ENCODE data around the gene GSG1L2.

The GSG1L2 gene

GRCh38 chr17:9821921-9822320 is at the start of gene GSG1L2:
GSG1L2 (minus strand) TSS chr17:9822079; CDS start chr17:9822071, 8 bp downstream.
- ATAC-seq, result no peak
- TF ChIP-seq ZFP3 (CRISPR knock-in tag; IDR thresholded peaks at IDR 0.05) (no peak), ZFP30 (CRISPR knock-in tag; IDR thresholded peaks at IDR 0.05) (no peak), ESRRG (CRISPR knock-in tag; IDR thresholded peaks at IDR 0.05) (no peak), PATZ1 (CRISPR knock-in tag; IDR thresholded peaks at IDR 0.05; ENCODE audit: borderline replicate concordance) (no peak), BACH2 (CRISPR knock-in tag; IDR thresholded peaks at IDR 0.05; ENCODE audit: borderline replicate concordance) (no peak), CSRNP3 (CRISPR knock-in tag; IDR thresholded peaks at IDR 0.05) (no peak), ZNF70 (CRISPR knock-in tag; IDR thresholded peaks at IDR 0.05) (no peak), ZNF565 (CRISPR knock-in tag; conservative IDR thresholded peaks at IDR 0.05; ENCODE audit: low read depth) (no peak), SNAI2 (CRISPR knock-in tag; IDR thresholded peaks at IDR 0.05) (no peak), GLIS3 (CRISPR knock-in tag; IDR thresholded peaks at IDR 0.05) (no peak), ZNF8 (CRISPR knock-in tag; IDR thresholded peaks at IDR 0.05) (no peak), TCF4 (CRISPR knock-in tag; IDR thresholded peaks at IDR 0.05; ENCODE audit: borderline replicate concordance) (no peak), ARNTL (CRISPR knock-in tag; IDR thresholded peaks at IDR 0.05; ENCODE audit: borderline replicate concordance, low read depth) (no peak)

DNA sequence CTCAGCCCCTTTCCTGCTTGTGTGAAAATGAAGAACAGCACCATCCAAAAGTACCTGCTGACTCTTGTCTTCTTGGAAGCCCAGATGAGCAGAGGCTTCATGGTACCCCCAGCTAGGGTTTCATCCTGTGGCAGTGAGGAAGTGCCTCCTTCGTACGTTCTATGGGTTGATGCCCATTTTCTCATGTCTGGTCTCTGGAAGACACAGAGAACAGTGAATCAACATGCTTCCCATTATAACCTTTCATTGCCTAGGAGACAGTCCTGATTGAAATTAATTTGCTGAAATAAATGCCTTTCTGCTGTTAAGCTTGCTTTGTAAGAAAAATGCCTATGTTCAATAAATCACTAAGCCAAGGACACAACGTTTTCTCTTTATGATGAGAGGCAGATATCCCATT is 46.7 kb upstream of the GSG1L2 start:
- TF ChIP-seq CSDC2 (CRISPR knock-in tag; IDR thresholded peaks at IDR 0.05) (no peak), SNAI2 (CRISPR knock-in tag; IDR thresholded peaks at IDR 0.05) (no peak), PPARA (CRISPR knock-in tag; IDR thresholded peaks at IDR 0.05; ENCODE audit: borderline replicate concordance) (no peak), TOX (CRISPR knock-in tag; IDR thresholded peaks at IDR 0.05; ENCODE audit: borderline replicate concordance) (no peak), ISL1 (CRISPR knock-in tag; IDR thresholded peaks at IDR 0.05) (no peak), ESRRG (CRISPR knock-in tag; IDR thresholded peaks at IDR 0.05) (no peak), POU6F1 (CRISPR knock-in tag; IDR thresholded peaks at IDR 0.05; ENCODE audit: borderline replicate concordance, low read depth) (no peak), GLIS3 (CRISPR knock-in tag; IDR thresholded peaks at IDR 0.05) (no peak), RARB (CRISPR knock-in tag; IDR thresholded peaks at IDR 0.05) (no peak), TSHZ2 (CRISPR knock-in tag; IDR thresholded peaks at IDR 0.05) (no peak), ZC3H10 (CRISPR knock-in tag; IDR thresholded peaks at IDR 0.05) (no peak), ZNF8 (CRISPR knock-in tag; IDR thresholded peaks at IDR 0.05) (no peak)
- no peak for ATAC-seq

- ATAC-seq, result no peak
- no peak for TF ChIP-seq PATZ1 (CRISPR knock-in tag; IDR thresholded peaks at IDR 0.05; ENCODE audit: borderline replicate concordance)
- TF ChIP-seq CSRNP3 (CRISPR knock-in tag; IDR thresholded peaks at IDR 0.05), result no peak
- TF ChIP-seq ZFP30 (CRISPR knock-in tag; IDR thresholded peaks at IDR 0.05), result no peak
- no peak for TF ChIP-seq ZNF8 (CRISPR knock-in tag; IDR thresholded peaks at IDR 0.05)
- TF ChIP-seq TCF4 (CRISPR knock-in tag; IDR thresholded peaks at IDR 0.05; ENCODE audit: borderline replicate concordance), result no peak
- TF ChIP-seq GLIS3 (CRISPR knock-in tag; IDR thresholded peaks at IDR 0.05), result no peak
- TF ChIP-seq BACH2 (CRISPR knock-in tag; IDR thresholded peaks at IDR 0.05; ENCODE audit: borderline replicate concordance), result no peak
- no peak for TF ChIP-seq PPARA (CRISPR knock-in tag; IDR thresholded peaks at IDR 0.05; ENCODE audit: borderline replicate concordance)
- TF ChIP-seq OSR1 (CRISPR knock-in tag; IDR thresholded peaks at IDR 0.05), result no peak
- TF ChIP-seq ZNF565 (CRISPR knock-in tag; conservative IDR thresholded peaks at IDR 0.05; ENCODE audit: low read depth), result no peak
- TF ChIP-seq ISL1 (CRISPR knock-in tag; IDR thresholded peaks at IDR 0.05), result no peak
- no peak for TF ChIP-seq ARNTL (CRISPR knock-in tag; IDR thresholded peaks at IDR 0.05; ENCODE audit: borderline replicate concordance, low read depth)
- no peak for TF ChIP-seq ZNF70 (CRISPR knock-in tag; IDR thresholded peaks at IDR 0.05)
- TF ChIP-seq RARB (CRISPR knock-in tag; IDR thresholded peaks at IDR 0.05), result no peak
- TF ChIP-seq TSHZ2 (CRISPR knock-in tag; IDR thresholded peaks at IDR 0.05), result no peak
Measured at GRCh38 chr17:9865586-9865985, 43.7 kb upstream of the GSG1L2 start.

Data from SK-N-SH treated with all-trans-retinoic acid at 6 μM for 48 hours (cell line).